Left ventricle myocardium inferior (tissue), 1 donor: ENCODE measurements around the gene EPB41L5. TPM values are rescaled to one million over a fixed set of nuclear protein-coding genes. Genes with fewer than 3 reads are reported as not detected.

Experiments
- DNase-seq: peaks from one replicate; pipeline ENCODE4 v3.0.0-alpha.2; 2020
- H3K27ac ChIP-seq: fragments of 200-600 bp; replicated peaks from 2 replicates; pipeline ENCODE4 v1.8.0; 2021
- H3K27me3 ChIP-seq: fragments of 200-600 bp; 2 replicates; pipeline ENCODE4 v1.8.0; 2021; ENCODE audit warnings: low read depth
- H3K36me3 ChIP-seq: fragments of 200-600 bp; 2 replicates; pipeline ENCODE4 v1.8.0; 2021
- H3K4me1 ChIP-seq: fragments of 200-600 bp; 2 replicates; pipeline ENCODE4 v1.8.0; 2021
- H3K4me3 ChIP-seq: fragments of 200-600 bp; 2 replicates; pipeline ENCODE4 v1.8.0; 2021; ENCODE audit warnings: mild to moderate bottlenecking, moderate library complexity
- H3K9me3 ChIP-seq: fragments of 200-600 bp; replicated peaks from 2 replicates; pipeline ENCODE4 v1.8.0; 2021
- intact Hi-C: fragments of 100-400 bp; cut with micrococcal nuclease; formaldehyde crosslinking; loops from one replicate; pipeline ENCODE4 v1.11.0; 2022
- total RNA-seq: library from RNA; stranded (reverse); fragmentation: NEBNext Ultra II Directional; extraction: Animal tissue kit (Norgen Biotek cat#: 25700); gene quantifications from one replicate; pipeline ENCODE4 v1.2.1, GENCODE V29; 2021
- TF ChIP-seq, protein P1 (sequence below): fragments of 200-600 bp; IDR thresholded peaks from 2 replicates; pipeline ENCODE4 v1.8.0; 2021; ENCODE audit warnings: antibody characterized with exemption, mild to moderate bottlenecking, borderline replicate concordance
- donor health status: DM: no; HTN: yes; CAD: no; lungs with severe emphysema.

The EPB41L5 gene
- total RNA-seq, 1 donor from 2014 or later: 9.1 TPM

DNA sequence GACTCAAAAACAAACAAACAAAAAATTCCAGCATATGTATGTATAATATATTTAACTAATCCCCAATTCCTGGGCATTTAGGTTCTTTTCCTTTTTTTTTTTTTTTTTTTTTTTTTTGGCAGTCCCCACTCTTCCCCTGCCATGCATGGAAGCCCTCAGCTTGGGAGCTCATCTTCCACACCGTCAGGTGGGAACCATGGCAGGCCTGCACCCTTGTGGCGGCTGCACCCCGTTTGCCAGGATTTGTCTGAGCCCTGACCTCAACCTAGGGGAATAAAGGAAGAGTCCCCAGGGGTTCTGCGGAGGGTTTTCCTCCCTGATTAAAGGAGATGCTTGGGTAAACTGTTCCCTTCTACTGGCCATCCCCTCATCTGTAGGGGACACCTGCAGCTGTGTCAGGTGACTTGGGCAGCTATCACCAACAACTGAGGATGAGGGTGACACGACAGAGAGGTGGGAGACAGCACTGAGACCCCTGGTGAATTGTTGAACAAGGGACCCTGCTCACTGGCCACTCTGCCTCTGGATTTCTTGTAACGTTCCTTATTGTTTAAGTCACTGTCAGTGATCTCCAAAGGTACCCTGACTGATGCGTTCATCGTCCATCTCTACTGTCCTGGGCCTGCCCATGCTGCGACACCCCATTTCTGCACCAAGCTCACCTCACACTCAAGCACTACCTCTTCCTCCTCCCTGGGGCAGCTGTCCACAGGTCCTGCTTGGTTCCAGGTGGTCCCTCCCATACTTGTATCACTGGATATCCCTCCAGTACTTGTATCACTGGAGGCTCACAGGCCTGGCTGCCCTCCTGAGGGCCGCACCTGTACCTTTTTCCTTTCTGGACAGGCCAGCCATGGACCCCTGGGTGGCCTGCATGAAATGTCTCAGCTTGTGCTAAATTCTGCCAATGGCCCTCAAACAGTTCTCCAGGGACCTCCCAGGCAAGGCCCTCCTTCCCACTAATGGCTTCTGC is 195.8 kb downstream of the EPB41L5 start:
- TF ChIP-seq, protein P1, sequence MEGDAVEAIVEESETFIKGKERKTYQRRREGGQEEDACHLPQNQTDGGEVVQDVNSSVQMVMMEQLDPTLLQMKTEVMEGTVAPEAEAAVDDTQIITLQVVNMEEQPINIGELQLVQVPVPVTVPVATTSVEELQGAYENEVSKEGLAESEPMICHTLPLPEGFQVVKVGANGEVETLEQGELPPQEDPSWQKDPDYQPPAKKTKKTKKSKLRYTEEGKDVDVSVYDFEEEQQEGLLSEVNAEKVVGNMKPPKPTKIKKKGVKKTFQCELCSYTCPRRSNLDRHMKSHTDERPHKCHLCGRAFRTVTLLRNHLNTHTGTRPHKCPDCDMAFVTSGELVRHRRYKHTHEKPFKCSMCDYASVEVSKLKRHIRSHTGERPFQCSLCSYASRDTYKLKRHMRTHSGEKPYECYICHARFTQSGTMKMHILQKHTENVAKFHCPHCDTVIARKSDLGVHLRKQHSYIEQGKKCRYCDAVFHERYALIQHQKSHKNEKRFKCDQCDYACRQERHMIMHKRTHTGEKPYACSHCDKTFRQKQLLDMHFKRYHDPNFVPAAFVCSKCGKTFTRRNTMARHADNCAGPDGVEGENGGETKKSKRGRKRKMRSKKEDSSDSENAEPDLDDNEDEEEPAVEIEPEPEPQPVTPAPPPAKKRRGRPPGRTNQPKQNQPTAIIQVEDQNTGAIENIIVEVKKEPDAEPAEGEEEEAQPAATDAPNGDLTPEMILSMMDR: no peak
- peaks cover 17% of the 10 kb centered on the region for H3K4me1 ChIP-seq
- H3K27me3 ChIP-seq: no peaks in the 10 kb centered on the region
- H3K36me3 ChIP-seq: no peaks in the 10 kb centered on the region
- H3K4me3 ChIP-seq: no peak overlapping the region
- no peaks in the 10 kb centered on the region for H3K9me3 ChIP-seq
- no peak overlapping the region for H3K27ac ChIP-seq
- DNase-seq: no peak
- intact Hi-C loops: no loop called here

GRCh38 chr2:120209427-120210269 is 196.8 kb downstream of the EPB41L5 start:
- DNase-seq: no peak
- Histone ChIP-seq H3K9me3 (no peaks in the 10 kb centered on the region), H3K36me3 (no peaks in the 10 kb centered on the region), H3K4me1 (peaks cover 9% of the 10 kb centered on the region), H3K27ac (no peak overlapping the region), H3K27me3 (no peaks in the 10 kb centered on the region), H3K4me3 (no peak overlapping the region)
- intact Hi-C loops: no loop called here
- TF ChIP-seq, protein P1: no peak

GRCh38 chr2:120210270-120210693 is 197.4 kb downstream of the EPB41L5 start:
- no peak for DNase-seq
- no peak overlapping the region for H3K27ac ChIP-seq
- H3K36me3 ChIP-seq: no peaks in the 10 kb centered on the region
- TF ChIP-seq, protein P1: no peak
- H3K4me3 ChIP-seq: no peak overlapping the region
- H3K4me1 ChIP-seq: peaks cover 9% of the 10 kb centered on the region
- intact Hi-C loops: no loop called here
- H3K27me3 ChIP-seq: no peaks in the 10 kb centered on the region
- H3K9me3 ChIP-seq: no peaks in the 10 kb centered on the region

- Histone ChIP-seq H3K36me3 (peaks cover 6% of the 10 kb centered on the region), H3K4me3 (no peak overlapping the region), H3K9me3 (peaks cover 21% of the 10 kb centered on the region), H3K27ac (no peak overlapping the region), H3K27me3 (no peaks in the 10 kb centered on the region), H3K4me1 (peaks cover 32% of the 10 kb centered on the region)
- no peak for DNase-seq
- intact Hi-C loops: no loop called here
- TF ChIP-seq, protein P1: no peak
Observed at GRCh38 chr2:120218181-120218580, 205.3 kb downstream of the EPB41L5 start.

- H3K27me3 ChIP-seq: no peaks in the 10 kb centered on the region
- no peak overlapping the region for H3K4me3 ChIP-seq
- no peak overlapping the region for H3K27ac ChIP-seq
- H3K4me1 ChIP-seq: peaks cover 42% of the 10 kb centered on the region
- intact Hi-C loops: no loop called here
- H3K36me3 ChIP-seq: peaks cover 6% of the 10 kb centered on the region
- TF ChIP-seq, protein P1: no peak
- DNase-seq: no peak
- peaks cover 21% of the 10 kb centered on the region for H3K9me3 ChIP-seq
Observed at GRCh38 chr2:120219291-120219690, 206.4 kb downstream of the EPB41L5 start.
